GM21381 (cell line): ENCODE data around the gene FAM163B.
"Not testable (repeated sequence)": the region's sequence is repeated elsewhere in the genome, so short reads cannot be mapped to it uniquely, and the experiment has no call there.

ENCODE experiments used
- ATAC-seq: cut with Tn5 transposase; IDR thresholded peaks from one replicate; pipeline ENCODE4 v1.9.1; 2021; ENCODE audit warnings: mild to moderate bottlenecking, moderate library complexity; ENCODE audit not compliant: unreplicated experiment

FAM163B gene

DNA sequence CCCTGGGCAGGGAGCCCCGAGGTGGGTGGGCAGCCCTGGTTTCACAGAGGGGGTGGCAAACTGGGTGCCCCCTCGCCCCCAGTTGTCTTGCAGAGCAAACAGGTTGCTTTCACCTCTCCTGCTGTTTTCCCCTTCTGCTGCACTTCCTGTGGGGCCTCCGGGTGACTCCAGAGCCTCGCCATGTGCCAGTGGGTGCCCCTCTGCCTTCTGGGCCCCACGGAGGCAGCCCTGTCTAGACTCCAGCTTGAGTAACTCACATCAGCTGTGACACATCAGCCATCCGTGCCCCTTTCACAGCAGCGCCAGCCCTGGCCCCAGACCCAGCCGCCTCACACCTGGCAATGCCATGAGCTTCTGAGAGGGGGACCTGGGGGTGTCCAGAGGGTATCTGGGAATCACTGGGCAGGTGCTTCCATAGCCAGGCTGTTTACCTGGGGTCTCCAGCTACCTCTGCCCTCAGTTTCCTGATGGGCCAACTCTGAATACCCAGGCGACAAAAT lies 37.7 kb downstream of the FAM163B start:
- no peak for ATAC-seq

DNA sequence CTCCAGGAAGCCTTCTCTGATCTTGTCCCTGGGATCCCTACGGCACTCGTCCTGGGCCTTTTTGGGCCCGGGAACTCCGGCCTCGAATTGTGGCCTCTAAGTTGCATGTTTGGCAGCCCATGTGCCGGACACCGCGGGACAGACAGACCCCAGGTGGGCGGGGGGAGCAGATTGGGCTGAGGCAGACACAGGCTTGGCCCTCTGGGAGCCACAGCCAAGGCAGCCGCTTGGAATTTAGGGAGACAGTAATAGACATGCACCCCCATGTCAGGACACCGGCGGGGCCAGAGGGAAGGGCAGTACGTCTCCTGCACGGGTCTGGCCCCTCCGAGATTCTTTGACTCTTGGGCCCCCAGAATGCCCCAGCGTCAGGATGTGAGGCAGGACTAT lies 38.5 kb downstream of the FAM163B start:
- ATAC-seq, result no peak

- ATAC-seq, result no peak
These were observed 39.1 kb downstream of the FAM163B start for GRCh38 chr9:133569891-133570690.

DNA sequence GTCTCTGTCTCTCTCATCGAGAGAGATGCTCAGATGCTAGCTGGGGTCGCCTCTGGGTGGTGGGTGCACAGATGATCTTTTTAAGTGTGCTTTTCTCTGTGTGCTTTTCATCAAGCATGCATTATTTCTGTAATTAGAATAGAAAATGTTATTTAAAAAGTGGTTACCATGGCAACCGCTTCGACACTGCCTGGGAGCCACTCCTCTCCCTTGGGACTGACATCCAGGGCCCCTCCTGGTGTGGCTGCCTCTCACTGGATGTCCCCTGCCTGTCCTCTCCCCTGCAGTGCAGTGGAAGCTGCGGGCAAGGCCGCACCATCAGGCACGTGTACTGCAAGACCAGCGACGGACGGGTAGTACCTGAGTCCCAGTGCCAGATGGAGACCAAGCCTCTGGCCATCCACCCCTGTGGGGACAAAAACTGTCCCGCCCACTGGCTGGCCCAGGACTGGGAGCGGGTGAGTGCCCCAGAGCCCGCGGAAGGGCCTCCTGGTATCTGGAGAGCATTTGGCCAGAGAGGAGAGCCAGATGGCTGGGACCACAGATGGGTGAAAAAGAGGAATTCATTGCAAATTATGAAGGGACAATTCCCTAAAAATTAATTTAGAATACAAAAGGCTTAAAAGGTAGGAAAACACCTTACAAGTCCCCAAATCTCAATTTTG lies 39.9 kb downstream of the FAM163B start:
- no peak for ATAC-seq

DNA sequence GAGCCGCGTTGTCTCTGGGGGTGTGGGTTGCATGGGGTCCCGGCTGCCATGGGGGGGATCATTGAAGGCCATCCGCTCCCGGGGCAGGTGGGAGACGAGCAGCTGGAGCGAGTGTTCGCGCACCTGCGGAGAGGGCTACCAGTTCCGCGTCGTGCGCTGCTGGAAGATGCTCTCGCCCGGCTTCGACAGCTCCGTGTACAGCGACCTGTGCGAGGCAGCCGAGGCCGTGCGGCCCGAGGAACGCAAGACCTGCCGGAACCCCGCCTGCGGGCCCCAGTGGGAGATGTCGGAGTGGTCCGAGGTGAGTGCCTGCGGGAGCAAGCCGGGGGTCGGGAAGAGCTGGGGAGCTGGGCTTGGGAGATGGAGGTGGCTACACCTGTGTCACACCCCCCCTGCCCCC lies 41.0 kb downstream of the FAM163B start:
- ATAC-seq, result no peak

- ATAC-seq, result no peak
These were observed 42.4 kb downstream of the FAM163B start for GRCh38 chr9:133566817-133567216.

- no peak for ATAC-seq
These were observed 42.8 kb downstream of the FAM163B start for GRCh38 chr9:133566382-133566781.

GRCh38 chr9:133564451-133565116 lies 44.6 kb downstream of the FAM163B start:
- ATAC-seq, result no peak

- ATAC-seq, result not testable (repeated sequence)
These were observed 45.4 kb downstream of the FAM163B start for GRCh38 chr9:133563814-133564213.

DNA sequence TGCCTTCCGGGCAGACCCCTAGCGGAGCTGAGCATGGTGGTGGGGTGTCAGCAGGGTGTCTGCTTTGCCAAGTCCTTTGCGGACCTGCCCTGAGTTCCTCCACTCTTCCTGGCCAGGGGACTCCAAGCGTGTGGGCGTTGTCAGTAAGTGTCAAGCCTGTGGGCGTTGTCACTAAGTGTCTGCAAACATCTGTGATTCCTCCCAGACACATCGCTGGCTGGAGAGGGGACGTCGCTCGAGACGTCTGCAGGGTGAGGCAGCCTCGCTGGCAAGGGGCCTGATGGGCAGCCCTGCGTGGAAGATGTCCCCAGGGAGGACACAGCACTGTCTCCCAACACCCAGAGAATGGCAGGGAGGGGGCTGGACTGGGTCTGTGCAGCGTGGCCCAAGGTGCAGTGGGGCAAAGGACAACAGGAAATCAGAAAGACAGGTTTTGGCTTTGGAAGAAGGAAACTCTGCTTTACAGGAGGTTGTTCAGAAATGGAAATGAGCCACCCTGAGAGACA lies 45.8 kb downstream of the FAM163B start:
- ATAC-seq, result no peak

GRCh38 chr9:133562611-133563290 lies 46.4 kb downstream of the FAM163B start:
- no peak for ATAC-seq

DNA sequence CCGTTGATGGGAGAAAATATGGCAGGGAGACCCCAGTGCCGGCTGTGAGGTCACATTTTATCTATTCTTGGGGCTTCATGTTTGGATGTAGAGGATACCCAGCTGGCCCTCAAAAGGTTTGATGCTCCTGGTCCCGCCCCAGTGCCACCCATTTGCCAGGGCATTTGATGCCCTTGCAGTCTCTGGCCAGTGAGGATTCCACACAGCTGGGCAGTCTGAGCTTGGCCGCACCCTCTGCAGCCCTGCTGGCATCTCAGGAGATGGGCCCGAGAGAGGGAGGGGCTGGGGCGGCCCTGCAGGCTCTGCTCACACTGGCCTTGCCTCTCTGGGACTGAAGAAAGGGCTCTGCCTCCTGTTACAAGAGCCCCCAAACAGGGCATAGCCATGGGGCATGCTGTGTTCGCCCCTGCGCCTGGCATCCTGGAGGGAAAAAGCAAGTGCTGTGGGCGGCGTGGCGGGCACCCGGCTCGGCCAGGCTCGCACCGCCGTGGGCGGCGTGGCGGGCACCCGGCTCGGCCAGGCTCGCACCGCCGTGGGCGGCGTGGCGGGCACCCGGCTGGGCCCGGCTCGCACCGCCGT lies 47.1 kb downstream of the FAM163B start:
- ATAC-seq, result no peak

DNA sequence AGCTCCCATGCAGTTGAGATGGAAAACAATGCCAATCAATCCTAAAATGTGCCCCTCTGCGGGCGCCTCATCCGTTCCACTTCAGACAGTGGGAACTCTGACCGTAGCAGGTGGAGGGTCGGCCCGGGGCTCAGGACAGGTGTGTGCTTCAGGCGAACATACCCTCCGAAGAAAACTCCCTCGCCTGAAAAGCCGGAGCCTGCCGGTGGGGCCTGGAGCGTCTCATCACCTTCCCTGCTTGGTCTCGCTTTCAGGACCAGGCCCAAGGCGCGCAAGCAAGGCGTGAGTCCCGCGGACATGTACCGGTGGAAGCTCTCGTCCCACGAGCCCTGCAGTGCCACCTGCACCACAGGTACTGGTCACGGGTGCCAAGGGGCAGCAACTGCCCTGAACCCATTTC lies 48.2 kb downstream of the FAM163B start:
- no peak for ATAC-seq

- ATAC-seq, result no peak
These were observed 48.9 kb downstream of the FAM163B start for GRCh38 chr9:133560311-133560710.

DNA sequence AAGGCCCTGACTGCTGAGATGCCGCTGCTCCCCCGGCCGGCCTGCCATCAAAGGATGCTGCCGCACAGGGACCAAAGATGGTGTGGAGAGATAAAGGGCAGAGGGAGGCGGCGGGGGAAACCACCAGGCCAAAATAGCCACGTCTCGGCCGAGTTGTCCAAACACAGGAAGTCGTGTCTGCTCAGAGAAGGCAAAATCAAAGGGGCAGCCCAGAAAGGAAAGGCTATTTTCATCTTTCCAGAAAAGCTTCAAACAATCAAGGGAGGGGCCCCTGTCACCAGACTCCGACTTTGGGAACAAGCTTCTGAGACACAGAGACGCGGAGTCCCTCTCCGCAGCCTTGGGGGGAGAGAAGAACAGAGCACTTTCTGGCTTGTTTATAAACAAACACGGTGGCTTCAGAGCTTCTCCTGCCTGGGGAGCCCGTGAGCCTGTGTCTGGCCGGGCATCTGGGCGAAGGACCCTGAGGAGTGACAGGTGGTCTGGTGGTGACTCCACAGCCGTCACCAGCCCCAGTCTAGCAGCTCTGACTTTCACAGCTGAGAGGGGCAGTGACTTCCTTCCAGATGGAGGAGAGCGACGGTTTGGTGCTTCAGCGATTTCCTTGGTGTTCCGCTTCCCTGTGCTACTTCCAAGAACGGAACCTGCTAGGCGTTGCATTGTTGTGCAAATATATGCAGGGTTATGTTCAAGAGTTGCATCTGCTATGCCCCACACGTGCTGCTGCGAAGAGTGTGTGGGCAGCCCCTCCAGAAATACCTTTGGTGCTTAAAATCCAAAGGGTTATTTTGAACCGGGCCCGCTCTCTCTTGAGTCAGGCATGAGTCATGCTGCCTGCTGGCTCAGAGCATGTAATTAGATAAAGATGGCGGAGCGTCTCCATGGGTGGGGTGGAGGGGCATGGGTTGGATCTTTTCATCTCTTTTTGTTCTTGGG lies 50.7 kb downstream of the FAM163B start:
- ATAC-seq, result peak; percentile 62

DNA sequence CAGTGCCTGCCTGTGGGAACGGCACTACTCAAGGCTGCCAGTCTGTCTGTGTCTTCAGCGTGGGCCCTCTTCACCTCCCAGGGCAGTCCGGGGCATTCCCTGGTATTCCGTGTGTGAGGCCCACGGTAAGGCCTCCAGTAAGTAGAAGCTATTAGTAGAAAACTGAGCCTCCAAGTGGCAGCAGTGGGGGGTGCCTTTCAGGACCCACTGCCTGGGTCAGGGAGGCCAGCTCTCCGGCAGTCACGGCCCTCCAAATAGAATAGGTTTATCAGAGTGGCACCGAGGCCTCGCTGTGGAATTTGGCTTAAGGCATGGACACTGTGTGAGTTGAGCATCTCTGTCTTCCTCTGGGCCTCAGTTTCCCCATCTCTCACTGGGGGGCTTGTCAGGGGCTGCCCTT lies 51.6 kb downstream of the FAM163B start:
- no peak for ATAC-seq

DNA sequence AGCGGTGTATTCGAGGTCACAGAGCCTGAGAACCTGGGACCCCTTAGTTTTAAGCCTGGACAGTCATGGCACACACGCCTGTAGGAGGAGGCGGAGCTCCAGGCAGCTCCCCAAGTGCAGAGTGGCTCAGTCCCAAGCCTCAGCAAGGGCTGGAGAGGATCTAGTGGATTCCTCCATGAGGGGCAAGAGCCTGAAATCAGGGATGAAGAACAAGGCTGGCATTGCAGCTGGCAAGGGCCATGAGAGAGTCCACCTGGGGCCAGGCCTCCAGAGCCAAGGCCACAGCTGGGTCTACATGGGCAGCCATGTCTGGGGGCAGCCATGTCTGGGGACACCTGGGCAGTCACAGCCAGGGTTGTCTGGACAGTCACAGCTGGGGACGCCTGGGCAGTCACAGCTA lies 52.8 kb downstream of the FAM163B start:
- ATAC-seq, result no peak

DNA sequence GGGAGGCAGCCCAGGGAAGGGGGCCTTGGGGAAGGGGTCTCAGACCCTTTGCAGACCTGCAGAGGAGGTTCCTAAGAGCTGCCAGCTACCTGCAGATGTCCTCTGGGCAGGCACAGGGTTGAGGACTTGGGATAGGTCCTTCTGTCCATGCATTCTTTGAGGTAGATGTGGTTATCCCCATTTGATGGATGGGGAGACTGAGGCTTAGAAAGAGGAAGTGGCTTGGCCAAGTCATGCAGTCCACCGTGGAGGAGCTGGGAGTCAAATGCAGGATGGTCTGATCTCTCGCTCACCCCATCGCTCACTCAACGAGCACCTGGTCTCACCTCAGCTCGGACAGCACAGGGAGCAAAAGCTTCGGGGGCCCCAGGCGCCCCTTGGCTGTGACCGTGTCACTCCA lies 54.5 kb downstream of the FAM163B start:
- ATAC-seq, result no peak

GRCh38 chr9:133553973-133554713 lies 55.0 kb downstream of the FAM163B start:
- ATAC-seq, result no peak
